Erythroblast (primary cell): Measurements from ENCODE around the gene LRFN2.

Experiments
- GATA1 ChIP-seq: IDR thresholded peaks from 2 replicates; pipeline ENCODE4 v1.6.1; 2011; ENCODE audit warnings: low read depth, mild to moderate bottlenecking, control low read depth, low read length, moderate library complexity
- POLR2A ChIP-seq: IDR thresholded peaks from 2 replicates; pipeline ENCODE4 v1.6.1; 2011; ENCODE audit warnings: mild to moderate bottlenecking, low read length

- TF ChIP-seq POLR2A: no peak
- no peak for TF ChIP-seq GATA1
Measured at GRCh38 chr6:40588070-40588384, 863 bp upstream of the LRFN2 start.
